NCI-H524 treated with DMSO at 0.1 percent for 48 hours (cell line): ENCODE data around the gene MANSC1.
"Not testable (repeated sequence)": the region's sequence is repeated elsewhere in the genome, so short reads cannot be mapped to it uniquely, and the experiment has no call there.

Experiments used
- DNase-seq: peaks from one replicate; lab custom pipeline; 2025; lab: John Stamatoyannopoulos, UW

The MANSC1 gene

DNA sequence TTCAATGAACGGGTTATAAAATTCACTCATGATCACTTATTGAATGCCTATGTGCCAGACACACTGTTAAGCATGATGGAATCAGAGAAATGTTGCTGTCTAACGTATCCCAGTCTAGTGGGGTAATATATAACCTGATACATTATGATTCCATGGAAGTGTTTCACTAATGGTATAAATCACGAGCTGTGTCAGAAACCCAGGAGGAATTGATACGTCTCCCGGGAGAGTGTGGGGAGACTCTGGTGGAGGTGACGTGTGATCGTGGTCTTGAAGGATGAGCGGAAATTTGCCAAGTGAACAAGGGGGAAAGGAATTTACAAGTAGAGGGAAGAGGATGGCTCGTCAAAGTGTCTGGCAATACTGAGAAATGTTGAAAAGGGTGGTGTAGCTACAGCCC is 26.5 kb downstream of the MANSC1 start:
- no peak for DNase-seq

DNA sequence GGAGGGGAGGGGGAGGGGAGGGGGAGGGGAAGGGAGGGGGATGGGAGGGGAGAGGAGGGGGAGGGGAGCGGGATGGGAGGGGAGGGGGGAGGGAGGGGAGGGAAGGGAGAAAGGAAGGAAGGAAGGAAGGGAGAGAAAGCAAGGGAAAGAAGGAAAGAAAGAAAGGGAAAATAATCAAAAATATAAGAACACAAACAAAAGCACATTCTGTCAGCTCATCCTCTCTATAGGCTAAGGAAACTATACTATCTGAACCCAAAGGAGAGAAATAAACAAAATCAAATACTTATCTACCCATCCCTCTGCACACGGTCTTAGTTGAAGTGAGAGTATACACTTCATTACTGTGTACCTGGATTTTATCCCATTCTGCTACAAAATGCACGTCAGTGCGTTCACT is 26.9 kb downstream of the MANSC1 start:
- no peak for DNase-seq

- no peak for DNase-seq
These were observed 30.4 kb downstream of the MANSC1 start for GRCh38 chr12:12319451-12320183.

DNA sequence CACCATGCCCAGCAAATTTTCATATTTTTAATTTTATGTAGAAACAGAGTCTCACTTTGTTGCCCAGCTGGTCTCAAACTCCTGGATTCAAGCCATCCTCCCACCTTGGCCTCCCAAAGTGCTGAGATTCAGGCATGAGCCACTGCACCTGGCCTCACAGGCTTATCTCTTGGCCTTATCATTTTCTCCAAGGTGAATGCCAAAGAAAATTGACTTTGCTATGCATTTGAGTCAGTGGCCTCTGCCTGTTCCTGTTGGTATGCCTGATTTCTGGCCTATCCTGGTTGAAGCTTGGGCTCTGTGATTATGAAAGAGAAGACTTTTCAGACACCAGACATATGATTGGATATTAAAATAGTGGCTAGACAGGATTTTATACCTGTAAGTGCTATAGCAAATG is 34.2 kb downstream of the MANSC1 start:
- no peak for DNase-seq

DNA sequence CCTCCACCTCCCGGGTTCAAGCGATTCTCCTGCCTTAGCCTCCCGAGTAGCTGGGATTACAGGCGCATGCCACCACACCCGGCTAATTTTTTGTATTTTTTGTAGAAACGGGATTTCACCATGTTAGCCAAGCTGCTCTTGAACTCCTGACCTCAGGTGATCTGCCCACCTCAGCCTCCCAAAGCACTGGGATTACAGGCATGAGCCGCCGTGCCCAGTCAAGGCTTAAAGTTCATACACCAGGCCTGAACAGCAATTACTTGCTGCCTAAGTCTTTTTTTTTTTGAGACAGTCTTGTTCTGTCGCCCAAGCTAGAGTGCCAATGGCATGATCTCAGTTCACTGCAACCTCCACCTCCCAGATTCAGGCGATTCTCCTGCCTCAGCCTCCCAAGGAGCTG is 39.3 kb downstream of the MANSC1 start:
- DNase-seq, result not testable (repeated sequence)

DNA sequence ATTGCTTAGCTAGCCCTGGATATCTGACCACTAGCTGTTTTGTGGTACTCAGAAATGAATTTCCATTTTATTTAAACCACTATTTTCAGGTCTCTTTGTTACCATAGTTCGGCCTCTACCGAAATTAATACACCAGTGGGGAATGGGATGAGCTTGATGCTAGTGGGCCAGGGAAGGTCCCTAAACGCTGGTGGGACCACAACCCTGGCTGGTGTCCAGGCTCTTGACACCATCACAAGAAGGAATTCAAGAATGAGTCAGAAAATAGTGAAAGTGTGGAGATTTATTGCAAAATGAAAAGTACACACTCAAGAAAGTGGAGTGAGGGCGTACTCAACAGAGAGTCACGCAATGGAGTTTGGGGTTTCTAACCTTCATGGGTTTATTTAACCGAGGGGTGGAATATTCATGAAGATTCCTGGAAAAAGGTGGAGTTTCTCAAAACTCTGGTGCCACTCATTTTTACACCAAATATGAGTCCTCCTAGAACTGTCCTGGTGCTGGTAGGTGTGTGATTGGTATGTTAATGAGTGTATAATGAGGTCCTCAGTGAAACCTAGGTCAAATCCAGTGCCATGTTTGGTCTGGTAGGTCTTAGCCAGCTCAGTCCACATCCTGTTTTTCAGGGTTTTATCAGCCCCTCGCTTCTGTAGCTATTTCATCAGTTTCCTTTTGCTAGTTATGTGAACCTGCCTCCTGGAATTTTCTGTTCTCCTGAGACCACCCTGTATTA is 44.3 kb downstream of the MANSC1 start:
- no peak for DNase-seq

DNA sequence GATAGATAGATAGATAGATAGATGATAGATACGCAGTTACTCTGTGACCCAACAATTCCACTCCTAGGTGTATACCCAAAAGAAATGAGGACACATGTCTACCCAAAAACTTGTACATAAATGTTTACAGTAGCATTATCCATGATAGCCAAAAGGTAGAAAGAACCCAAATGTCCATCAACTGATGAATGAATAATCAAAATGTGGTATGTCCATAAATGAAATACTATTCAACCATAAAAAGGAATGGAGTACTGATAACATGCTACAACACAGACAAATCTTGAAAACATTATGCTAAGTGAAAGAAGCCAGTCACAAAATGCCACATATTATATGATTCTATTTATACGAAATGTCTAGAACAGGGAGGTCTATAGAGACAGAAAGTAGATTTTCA is 47.1 kb downstream of the MANSC1 start:
- no peak for DNase-seq

- no peak for DNase-seq
These were observed 48.9 kb downstream of the MANSC1 start for GRCh38 chr12:12301122-12301521.

- no peak for DNase-seq
These were observed 52.7 kb downstream of the MANSC1 start for GRCh38 chr12:12297201-12297830.

DNA sequence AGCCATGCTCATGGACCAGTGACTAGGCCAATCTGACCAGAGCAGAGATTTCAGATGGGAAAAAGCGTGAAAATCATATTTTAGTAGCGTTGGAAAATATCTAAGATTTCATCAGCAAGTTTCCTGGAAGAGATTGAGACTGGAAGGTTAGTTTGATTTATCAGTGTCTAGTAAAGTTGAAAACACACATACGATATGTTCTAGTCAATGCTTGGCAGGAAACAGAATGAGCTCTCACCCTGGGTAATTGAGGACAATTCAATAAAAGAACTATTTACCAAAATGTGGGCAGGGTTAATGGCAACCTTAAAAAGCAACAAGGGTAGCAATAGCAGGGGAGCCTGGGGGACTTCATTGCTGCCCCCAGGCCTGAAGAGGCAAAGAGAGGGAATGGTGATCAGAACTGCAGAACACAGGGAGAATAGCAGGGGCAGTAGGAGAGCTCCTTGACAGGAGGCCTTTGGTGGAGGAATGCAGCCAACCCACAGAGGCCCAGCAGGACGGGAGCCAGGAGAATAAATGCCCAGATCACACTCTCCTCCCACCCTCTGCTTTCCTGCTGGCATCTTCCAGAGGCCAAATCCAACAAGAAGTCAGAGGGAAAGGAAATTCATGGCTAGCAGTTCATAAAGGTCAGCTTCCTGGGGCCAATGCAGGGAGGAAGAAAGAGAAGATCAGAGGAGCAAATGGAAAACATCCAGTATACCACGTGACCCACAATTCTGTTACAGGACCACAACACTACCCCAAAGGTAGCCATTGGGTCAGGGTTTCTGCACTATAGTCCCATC is 55.6 kb downstream of the MANSC1 start:
- DNase-seq, result no peak

DNA sequence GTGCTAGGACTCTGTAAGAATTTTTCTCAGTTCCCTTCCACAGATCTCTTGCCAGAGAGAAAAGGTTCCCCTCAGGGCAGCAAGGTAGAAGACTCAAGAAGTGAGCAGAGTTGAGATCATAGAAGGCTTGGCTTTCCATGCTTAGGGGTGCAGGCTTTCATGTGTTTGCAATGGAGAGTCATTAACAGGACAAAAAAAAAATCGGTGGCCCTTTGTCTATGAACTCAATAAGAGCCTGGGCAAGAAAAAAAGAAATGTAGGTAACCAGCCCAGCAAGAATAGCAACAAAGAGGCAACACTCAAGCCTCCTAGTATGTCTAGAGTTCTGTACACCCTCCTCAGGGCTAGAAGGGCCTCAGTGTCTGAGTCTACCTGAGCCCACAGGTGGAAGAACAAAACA is 59.8 kb downstream of the MANSC1 start:
- no peak for DNase-seq

GRCh38 chr12:12286441-12286840 is 63.6 kb downstream of the MANSC1 start:
- no peak for DNase-seq

DNA sequence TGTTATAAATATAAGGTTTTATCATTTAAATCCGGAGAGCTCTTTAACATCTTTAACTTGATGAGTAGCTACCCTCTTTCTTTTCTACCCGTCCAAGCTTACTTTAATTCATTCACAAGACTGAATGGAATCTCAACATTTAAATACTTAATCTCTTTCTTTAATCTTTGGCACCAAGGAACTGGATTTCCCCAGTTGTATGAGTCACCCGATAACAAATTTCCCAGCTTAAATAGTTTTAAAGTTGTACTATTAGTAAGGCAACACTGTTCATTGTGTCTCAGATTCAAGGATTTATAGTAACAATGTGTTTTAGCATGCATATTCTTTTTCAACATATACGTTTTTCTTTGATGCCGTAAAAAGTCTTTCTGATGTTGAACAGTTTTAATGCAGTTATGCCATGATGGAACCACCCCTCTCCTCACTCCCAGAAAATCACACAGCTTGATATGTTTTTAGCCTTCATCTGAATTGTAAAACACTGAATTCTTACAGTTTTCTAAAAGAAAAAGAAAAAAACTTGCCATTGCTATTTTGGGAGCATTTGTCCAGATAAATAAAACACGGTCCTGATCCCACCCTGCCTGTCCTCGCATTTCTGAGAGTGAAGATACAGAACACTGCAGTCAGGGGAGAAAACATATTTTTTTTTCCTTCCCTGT is 67.1 kb downstream of the MANSC1 start:
- no peak for DNase-seq

DNA sequence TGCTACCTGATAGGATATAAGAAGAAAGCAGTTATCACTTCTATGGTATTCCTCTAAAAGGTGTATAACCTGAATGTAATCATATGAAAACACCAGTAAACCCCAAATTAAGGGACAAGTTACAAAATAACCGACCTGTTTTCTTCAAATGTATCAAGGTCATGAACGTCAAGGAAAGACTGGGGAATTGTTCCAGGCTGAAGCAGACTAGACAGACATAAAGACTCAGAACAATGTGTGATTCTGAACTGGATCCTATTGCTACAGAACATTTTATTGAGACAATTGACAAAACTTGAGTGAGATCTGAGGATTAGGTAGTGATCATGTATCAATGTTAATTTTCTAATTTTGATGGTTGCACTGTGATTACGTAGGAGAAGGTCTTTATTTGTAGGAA is 67.8 kb downstream of the MANSC1 start:
- DNase-seq, result no peak

GRCh38 chr12:12281134-12281533 is 68.9 kb downstream of the MANSC1 start:
- no peak for DNase-seq

GRCh38 chr12:12278899-12279298 is 71.1 kb downstream of the MANSC1 start:
- no peak for DNase-seq
